Right atrium auricular region (tissue), 2 donors: ENCODE data around the gene C19orf38. TPM values are rescaled to one million over a fixed set of nuclear protein-coding genes. Genes with fewer than 3 reads are reported as not detected.

Source experiments
- DNase-seq: peaks from one replicate; pipeline ENCODE4 v3.0.0-alpha.2; 2019; ENCODE audit warnings: low spot score
- H3K27ac ChIP-seq, 2 donors: fragments of 200-600 bp; sonication (generic); 1 replicate in 1 of 2; 2 replicates in 1 of 2; pipeline ENCODE4 v1.5.1; 2016 to 2019
- H3K27me3 ChIP-seq, 2 donors: fragments of 200-600 bp; sonication (generic); one replicate each; pipeline versions ENCODE4 v1.5.1 to v1.6.0; 2017 to 2019
- H3K36me3 ChIP-seq: fragments of 200-600 bp; sonication (generic); one replicate; pipeline ENCODE4 v1.5.1; 2016
- H3K4me1 ChIP-seq, 2 donors: fragments of 200-600 bp; sonication (generic); one replicate each; pipeline versions ENCODE4 v1.5.1 to v1.6.0; 2017 to 2019
- H3K4me3 ChIP-seq, 2 donors: fragments of 200-600 bp; sonication (generic); 1 replicate in 1 of 2; 2 replicates in 1 of 2; pipeline ENCODE4 v1.5.1; 2017 to 2019; ENCODE audit warnings: mild to moderate bottlenecking in 1 of 2, moderate library complexity in 1 of 2
- H3K9me3 ChIP-seq, 2 donors: fragments of 200-600 bp; sonication (generic); one replicate each; pipeline ENCODE4 v1.5.1; 2019
- CTCF ChIP-seq, 2 donors: fragments of 200-600 bp; sonication (generic); IDR thresholded peaks; one replicate each; pipeline ENCODE4 v1.5.1; 2019; ENCODE audit warnings: antibody characterized with exemption in 2 of 2
- total RNA-seq, 2 donors: library from RNA; depleted of rRNA; stranded (reverse); fragments of >200 nt; gene quantifications; one replicate each; pipeline ENCODE4 v1.1.0, GENCODE V29; 2016

Gene C19orf38
- total RNA-seq, 2 donors from 2014 or later, result 1.5 TPM; not detected in 1

DNA sequence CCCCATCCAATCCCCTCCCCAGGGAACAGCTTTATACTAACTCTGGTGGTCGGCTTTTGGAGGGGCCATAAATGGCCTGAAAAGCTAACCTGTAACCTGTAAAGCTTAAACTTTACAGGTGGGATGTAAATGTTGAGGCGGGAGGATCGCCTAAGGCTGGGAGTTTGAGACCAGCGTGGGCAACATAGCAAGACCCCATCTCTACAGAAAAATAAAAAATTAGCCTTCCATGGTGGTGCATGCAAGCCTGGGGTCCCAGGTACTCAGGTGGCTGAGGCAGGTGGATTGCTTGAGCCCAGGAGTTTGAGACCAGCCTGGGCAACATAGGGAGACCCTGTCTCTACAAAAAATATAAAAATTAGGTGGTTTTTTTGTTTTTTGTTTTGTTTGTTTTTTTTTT is 41.7 kb downstream of the C19orf38 start:
- no peak for DNase-seq
- no peak overlapping the region for H3K27ac ChIP-seq
- no peaks in the 10 kb centered on the region for H3K27me3 ChIP-seq
- H3K4me3 ChIP-seq, result no peak overlapping the region
- H3K4me1 ChIP-seq, result peaks cover 0 to 56% of the 10 kb centered on the region in 2 donors
- TF ChIP-seq CTCF (IDR thresholded peaks at IDR 0.05), result no peak
- H3K36me3 ChIP-seq, result no peaks in the 10 kb centered on the region
- H3K9me3 ChIP-seq, result no peaks in the 10 kb centered on the region

- DNase-seq, result no peak
- Histone ChIP-seq H3K9me3 (no peaks in the 10 kb centered on the region), H3K4me1 (peaks cover 0 to 64% of the 10 kb centered on the region in 2 donors), H3K36me3 (no peaks in the 10 kb centered on the region), H3K27me3 (no peaks in the 10 kb centered on the region), H3K4me3 (no peak overlapping the region), H3K27ac (no peak overlapping the region)
- no peak for TF ChIP-seq CTCF (IDR thresholded peaks at IDR 0.05)
Observed at GRCh38 chr19:10891405-10892086, 43.3 kb downstream of the C19orf38 start.

DNA sequence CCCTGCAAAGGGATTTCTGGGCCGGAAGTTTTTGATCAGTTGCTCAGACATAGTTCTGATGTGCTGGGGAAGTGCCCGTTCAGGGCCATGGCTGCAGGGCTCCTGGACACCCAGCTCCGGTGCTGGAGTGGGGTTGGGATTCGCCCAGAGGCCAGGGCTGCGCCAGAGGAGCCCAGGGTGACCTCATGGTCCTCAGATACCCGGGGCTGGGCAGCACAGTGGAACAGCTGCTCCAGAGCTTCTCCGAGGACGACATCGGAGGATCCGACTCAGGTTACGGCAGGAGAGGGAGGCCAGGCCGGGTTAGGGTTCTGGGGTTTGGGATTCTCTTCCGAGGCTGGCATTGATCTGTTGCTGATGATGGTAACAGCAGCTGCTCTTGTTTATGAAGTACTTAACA is 44.0 kb downstream of the C19orf38 start:
- Histone ChIP-seq H3K9me3 (no peaks in the 10 kb centered on the region), H3K4me3 (no peak overlapping the region), H3K36me3 (no peaks in the 10 kb centered on the region), H3K27me3 (no peaks in the 10 kb centered on the region), H3K27ac (no peak overlapping the region), H3K4me1 (peaks cover 0 to 65% of the 10 kb centered on the region in 2 donors)
- no peak for DNase-seq
- no peak for TF ChIP-seq CTCF (IDR thresholded peaks at IDR 0.05)

DNA sequence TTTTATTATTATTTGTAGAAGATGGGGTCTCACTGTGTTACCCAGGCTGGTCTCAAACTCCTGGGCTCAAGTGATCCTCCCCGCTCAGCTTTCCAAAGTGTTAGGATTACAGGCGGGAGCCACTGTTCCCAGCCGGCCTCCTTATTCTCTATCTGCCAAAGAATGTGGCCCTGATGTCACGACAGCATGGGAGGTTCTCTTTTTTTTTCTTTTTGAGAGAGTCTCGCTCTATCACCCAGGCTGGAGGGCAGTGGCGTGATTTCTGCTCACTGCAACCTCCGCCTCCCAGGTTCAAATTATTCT is 46.6 kb downstream of the C19orf38 start:
- Histone ChIP-seq H3K9me3 (no peaks in the 10 kb centered on the region), H3K36me3 (no peaks in the 10 kb centered on the region), H3K4me3 (no peak overlapping the region), H3K27me3 (no peaks in the 10 kb centered on the region), H3K27ac (no peak overlapping the region), H3K4me1 (peaks cover 0 to 61% of the 10 kb centered on the region in 2 donors)
- TF ChIP-seq CTCF (IDR thresholded peaks at IDR 0.05), result no peak
- DNase-seq, result no peak

DNA sequence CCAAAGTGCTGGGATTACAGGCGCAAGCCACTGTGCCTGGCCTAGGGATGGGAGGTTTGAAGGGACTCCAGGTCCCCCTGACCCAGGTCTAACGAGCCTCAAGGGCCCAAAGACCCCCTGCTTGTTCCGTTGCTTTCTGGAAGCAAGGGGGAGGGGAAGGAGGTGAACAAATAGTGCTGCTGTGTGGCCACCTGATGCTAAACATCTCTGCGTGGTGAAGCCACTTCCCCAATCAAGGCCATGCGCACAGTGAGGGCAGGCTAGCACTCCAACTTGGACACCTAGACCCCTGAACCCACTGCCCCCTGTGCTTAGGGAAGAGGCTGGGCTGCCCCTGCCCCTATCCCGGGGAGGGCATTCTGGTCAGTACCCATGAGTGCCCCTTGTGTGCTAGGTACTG is 47.1 kb downstream of the C19orf38 start:
- TF ChIP-seq CTCF (IDR thresholded peaks at IDR 0.05), result no peak
- Histone ChIP-seq H3K27me3 (no peaks in the 10 kb centered on the region), H3K36me3 (no peaks in the 10 kb centered on the region), H3K4me3 (no peak overlapping the region), H3K9me3 (no peaks in the 10 kb centered on the region), H3K4me1 (peaks cover 0 to 61% of the 10 kb centered on the region in 2 donors), H3K27ac (no peak overlapping the region)
- no peak for DNase-seq

- H3K9me3 ChIP-seq, result no peaks in the 10 kb centered on the region
- H3K27me3 ChIP-seq, result no peaks in the 10 kb centered on the region
- no peak for DNase-seq
- no peak overlapping the region for H3K4me3 ChIP-seq
- peaks cover 0 to 58% of the 10 kb centered on the region in 2 donors for H3K4me1 ChIP-seq
- H3K27ac ChIP-seq, result no peak overlapping the region
- TF ChIP-seq CTCF (IDR thresholded peaks at IDR 0.05), result no peak
- no peaks in the 10 kb centered on the region for H3K36me3 ChIP-seq
Observed at GRCh38 chr19:10895920-10896319, 47.7 kb downstream of the C19orf38 start.
